Amniotic epithelial cell (primary cell): ENCODE results near the gene ST3GAL2.
"Not testable (repeated sequence)": the region's sequence is repeated elsewhere in the genome, so short reads cannot be mapped to it uniquely, and the experiment has no call there.

Source experiments
- DNase-seq: peaks from one replicate; pipeline ENCODE4 v3.0.0-alpha.2; 2010; ENCODE audit warnings: low read depth

The ST3GAL2 gene

GRCh38 chr16:70467608-70468007, 28.7 kb upstream of the ST3GAL2 start:
- DNase-seq = no peak

DNA sequence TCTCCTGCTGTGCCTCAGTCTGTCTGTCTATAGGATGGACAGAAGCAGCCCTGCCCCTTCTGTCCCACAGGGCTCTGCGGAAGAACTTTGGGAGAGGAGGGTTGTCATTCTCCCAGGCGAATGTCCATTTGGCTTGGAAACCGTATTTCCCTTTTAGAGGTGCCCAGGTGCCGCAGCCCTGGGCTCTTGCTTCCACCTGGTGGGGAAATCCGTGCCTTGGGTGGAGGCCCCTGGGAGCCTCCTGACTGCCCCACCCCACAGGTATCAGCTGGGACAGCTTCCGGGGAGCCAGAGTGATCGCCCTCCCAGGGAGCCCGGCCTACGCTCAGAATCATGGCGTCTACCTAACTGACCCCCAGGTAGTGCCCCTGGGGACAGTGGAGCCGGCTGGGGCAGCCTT, 28.2 kb upstream of the ST3GAL2 start:
- no peak for DNase-seq

- DNase-seq = no peak
Observed at GRCh38 chr16:70466805-70467076, 27.8 kb upstream of the ST3GAL2 start.

- no peak for DNase-seq
Observed at GRCh38 chr16:70465999-70466804, 27.3 kb upstream of the ST3GAL2 start.

- no peak for DNase-seq
Observed at GRCh38 chr16:70463235-70463634, 24.3 kb upstream of the ST3GAL2 start.

- DNase-seq = no peak
Observed at GRCh38 chr16:70460737-70461261, 21.9 kb upstream of the ST3GAL2 start.

- no peak for DNase-seq
Observed at GRCh38 chr16:70457446-70458166, 18.7 kb upstream of the ST3GAL2 start.

GRCh38 chr16:70455910-70456309, 17.0 kb upstream of the ST3GAL2 start:
- no peak for DNase-seq

- peak; percentile 54 for DNase-seq
Observed at GRCh38 chr16:70454222-70455034, 15.5 kb upstream of the ST3GAL2 start, which contains the start of gene FCSK. FCSK (plus strand) TSS chr16:70454595; CDS start chr16:70463191, 8,596 bp downstream.

DNA sequence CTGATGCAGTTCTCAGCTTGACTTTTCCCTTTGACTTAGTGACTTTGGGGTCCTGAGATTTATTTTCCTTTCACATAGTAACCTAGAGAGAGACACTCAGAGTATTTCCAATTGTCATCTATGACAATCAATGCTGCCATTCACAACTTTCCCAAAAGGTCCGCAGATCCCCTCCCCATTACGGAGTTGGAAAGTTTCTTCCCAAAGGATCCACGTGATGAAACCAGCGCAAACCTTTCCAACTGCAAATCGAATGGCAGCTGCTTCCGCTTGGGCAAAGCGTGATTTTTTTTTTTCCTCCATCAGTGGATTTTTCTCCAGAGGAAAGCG, 15.0 kb upstream of the ST3GAL2 start:
- no peak for DNase-seq

GRCh38 chr16:70453117-70453891, 14.4 kb upstream of the ST3GAL2 start:
- DNase-seq = no peak

DNA sequence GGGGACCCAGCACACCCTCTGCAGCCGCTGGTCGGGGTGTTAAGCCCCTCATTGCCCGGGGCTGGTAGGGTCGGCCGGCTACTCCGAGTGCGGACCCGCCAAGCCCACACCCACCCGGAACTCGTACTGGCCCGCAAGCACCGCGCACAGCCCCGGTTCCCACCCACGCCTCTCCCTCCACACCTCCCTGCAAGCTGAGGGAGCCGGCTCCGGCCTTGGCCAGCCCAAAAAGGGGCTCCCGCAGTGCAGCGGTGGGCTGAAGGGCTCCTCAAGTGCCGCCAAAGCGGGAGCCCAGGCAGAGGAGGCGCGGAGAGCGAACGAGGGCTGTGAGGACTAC, 12.1 kb upstream of the ST3GAL2 start:
- not testable (repeated sequence) for DNase-seq

DNA sequence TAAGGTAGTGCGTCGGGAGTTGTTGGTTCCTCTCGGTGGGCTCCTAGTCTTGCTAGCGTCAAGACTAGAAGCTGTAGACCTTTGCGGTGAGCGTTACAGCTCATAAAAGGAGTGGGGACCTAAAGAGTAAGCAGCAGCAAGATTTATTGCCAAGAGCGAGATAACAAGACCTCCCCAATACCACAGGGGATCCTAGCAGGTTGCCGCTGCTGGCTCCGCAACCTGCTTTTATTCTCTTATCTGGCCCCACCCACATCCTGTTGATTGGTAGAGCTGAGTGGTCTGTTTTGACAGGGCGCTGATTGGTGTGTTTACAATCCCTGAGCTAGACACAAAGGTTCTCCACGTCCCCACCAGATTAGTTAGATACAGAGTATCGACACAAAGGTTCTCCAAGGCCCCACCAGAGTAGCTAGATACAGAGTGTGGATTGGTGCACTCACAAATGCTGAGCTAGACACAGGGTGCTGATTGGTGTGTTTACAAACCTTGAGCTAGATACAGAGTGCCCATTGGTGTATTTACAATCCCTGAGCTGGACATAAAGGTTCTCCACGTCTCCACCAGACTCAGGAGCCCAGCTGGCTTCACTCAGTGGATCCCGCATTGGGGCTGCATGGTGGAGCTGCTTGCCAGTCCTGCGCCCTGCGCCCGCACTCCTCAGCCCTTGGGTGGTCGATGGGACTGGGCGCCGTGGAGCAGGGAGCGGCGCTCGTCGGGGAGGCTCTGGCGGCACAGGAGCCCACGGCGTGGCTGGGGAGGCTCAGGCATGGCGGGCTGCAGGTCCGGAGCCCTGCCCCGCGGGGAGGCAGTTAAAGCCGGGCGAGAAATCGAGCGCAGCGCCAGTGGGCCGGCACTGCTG, 11.5 kb upstream of the ST3GAL2 start:
- DNase-seq = not testable (repeated sequence)

- DNase-seq = no peak
Observed at GRCh38 chr16:70448075-70448474, 9.2 kb upstream of the ST3GAL2 start.

- DNase-seq = no peak
Observed at GRCh38 chr16:70444249-70445063, 5.6 kb upstream of the ST3GAL2 start.

DNA sequence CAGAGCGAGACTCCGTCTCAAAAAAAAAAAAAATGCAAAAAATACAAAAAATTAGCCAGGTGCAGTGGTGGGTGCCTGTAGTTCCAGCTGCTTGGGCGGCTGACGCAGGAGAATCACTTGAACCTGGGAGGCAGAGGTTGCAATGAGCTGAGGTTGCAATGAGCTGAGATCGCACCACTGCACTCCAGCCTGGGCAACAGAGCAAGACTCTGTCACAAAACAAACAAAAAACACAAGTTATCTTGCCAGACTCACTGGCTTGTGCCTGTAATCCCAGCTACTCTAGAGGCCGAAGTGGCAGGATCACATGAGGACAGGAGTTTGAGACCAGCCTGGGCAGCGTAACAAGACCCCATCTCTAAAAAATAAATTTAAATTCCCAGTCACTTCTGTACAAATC, 3.4 kb upstream of the ST3GAL2 start:
- DNase-seq = no peak

GRCh38 chr16:70441406-70441990, 2.6 kb upstream of the ST3GAL2 start:
- DNase-seq = peak; percentile 76

DNA sequence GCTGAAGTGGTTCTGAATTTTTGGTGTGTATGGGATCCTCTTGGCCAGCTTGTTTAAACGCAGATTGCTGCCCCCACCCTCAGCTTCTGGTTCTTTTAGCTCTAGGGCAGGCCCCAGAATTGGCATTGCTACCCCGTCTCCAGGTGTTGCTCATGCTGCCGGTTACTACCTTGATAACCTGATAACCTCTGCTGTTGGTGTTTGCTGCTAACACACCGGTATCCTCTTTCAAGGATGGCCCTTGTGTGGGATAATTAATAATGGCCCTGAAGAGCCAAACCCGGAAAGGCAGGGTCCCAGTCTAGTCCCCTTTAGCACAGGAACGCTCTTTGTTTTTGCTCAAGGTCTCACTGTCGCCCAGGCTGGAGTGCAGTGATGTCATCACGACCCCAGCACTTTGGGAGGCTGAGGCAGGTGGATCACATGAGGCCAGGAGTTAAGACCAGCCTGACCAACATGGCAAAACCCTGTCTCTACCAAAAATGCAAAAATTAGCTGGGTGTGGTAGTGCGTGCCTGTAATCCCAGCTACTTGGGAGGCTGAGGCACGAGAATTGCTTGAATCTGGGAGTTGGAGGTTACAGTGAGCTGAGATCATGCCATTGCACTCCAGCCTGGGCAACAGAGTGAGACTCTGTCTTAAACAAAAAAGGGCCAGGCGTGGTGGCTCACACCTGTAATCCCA, 1.3 kb upstream of the ST3GAL2 start:
- no peak for DNase-seq

GRCh38 chr16:70438585-70438968, 323 bp downstream of the ST3GAL2 start:
- no peak for DNase-seq
